Islet of Langerhans (tissue), 1 donor: ENCODE measurements around the gene MYCBPAP.

Source experiments
- FAIRE-seq: peaks from one replicate; lab custom pipeline; 2011; peaks lifted over from hg19 to GRCh38; lab: Jason Lieb, UNC

Gene MYCBPAP

DNA sequence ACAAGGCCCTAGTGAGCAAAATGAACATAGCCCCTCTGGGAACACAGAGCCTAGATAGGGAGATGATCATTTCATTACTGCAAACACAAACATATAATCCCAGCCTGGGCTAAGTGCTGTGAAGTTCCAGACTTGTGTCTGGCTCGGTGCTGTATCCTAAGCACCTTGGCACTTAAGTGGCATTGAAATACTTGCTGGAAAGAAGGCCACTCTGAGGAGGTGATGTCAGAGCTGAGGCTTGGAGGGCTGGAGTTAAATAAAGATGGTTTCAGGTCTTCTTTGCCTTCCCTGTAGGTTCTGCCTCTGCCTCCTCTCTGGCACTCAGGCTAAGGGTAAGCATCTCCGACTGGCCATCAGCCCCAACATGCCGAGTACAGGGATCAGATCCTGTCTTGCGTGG, 49.9 kb downstream of the MYCBPAP start:
- no peak for FAIRE-seq

DNA sequence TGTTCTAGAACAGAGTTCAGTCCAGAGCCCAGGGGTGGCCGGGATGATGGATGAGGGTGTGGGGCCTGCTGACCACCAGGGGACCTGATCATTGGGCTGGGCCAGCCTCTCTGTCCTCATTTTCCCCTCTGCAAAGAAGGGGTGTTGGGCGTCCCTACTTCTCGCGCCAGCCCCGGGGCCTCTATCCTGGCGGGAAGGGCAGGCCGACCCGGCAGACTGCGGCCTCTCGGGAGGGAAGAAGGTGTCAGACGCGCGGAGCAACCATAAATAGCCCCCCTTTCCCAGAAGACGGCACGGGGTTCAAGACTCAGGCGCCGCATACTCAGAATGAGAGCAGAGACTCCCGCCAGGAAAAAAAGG, 50.3 kb downstream of the MYCBPAP start:
- no peak for FAIRE-seq

DNA sequence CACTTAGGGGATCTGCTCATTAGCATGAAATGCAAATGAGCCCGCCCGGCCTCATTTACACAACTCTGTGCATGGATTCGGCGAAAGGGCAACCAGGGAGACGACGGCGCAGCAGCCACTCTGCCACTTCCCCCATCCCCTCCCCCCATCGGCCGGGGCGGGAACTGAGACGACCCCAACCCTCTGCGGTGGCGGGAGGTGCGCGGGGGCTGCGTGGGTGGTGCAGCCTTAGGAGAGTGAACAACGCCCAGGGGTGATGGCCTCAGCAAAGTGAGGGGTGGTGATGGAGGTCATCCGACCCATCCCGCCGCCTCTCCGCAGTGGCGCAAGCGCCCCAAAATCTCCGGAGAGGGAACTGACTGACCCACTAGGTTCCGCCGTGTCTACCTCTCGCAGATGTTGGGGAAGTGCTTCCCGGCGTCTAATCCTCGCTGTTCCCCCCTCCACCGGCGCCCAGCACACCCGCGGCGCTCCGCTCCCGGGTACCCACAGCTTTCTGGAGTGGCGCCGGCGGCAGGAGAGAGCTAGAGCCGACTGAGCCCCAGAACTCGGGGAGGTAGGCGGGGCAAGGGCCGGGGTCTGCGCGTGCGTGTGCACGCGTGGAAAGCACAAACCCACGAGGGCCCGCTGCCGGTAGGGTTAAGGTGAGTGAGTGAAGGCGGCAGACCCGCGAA, 50.8 kb downstream of the MYCBPAP start:
- FAIRE-seq = no peak

DNA sequence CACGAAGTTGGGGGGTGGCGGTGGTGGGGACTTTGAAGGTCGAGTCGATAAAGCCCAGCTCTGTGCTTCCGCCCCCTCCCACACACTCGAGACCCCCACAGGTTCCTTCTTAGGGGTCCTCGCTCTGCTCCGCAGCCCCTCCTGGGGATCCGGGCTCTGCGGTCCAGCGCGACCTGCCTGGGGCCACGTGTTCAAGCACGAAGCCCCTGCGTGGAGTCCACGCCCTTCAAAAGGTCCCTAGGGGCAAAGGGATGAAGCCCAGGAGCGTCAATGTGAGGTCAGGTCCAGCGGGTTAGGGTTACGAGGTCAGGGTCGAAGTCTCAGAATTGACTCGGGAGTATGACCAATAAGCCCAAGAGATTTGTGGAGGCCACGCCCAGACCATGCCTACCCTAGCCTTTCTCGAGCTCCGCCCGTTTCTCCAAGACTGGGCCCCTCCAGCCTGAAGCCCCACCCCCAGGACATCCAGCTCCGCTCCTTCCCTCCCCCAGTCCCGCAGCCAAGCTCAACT, 51.5 kb downstream of the MYCBPAP start:
- FAIRE-seq = no peak

DNA sequence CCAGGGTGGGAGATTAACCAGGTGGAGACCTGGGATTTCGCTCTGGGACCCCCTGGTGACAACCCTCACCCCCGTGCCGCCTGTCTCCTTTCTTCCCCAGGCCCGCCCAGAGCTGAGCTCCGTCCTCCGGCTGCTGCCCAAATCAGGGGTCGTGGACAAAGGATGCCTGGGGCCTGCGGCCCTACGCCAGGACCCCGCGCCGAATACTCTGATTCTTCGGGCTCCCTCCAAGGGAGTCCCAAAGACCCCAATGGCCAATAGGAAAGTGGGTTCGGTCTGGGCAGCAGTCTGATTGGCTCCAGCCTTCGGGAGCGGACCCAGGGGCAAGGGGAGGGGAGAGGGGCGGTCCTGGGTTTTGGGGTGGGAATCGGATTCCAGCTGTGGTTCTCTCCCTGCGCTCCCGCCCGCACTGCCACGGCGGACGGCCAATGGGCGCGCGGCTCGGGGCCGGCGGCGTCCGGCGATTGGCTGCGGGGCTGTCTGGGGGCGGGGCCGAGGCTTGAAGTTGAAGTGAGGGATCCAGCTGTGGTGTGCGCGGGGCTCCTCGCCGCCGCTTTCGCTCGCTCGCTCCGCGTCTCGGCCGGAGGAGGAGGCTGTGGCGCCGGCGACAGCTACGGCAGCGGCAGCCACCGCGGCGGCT, 52.1 kb downstream of the MYCBPAP start, which contains the start of gene CACNA1G:
Gene CACNA1G (plus strand): TSS at position 531 of the 640 bp plus-strand sequence. CDS start 745 bp downstream, outside the sequence.
- no peak for FAIRE-seq

DNA sequence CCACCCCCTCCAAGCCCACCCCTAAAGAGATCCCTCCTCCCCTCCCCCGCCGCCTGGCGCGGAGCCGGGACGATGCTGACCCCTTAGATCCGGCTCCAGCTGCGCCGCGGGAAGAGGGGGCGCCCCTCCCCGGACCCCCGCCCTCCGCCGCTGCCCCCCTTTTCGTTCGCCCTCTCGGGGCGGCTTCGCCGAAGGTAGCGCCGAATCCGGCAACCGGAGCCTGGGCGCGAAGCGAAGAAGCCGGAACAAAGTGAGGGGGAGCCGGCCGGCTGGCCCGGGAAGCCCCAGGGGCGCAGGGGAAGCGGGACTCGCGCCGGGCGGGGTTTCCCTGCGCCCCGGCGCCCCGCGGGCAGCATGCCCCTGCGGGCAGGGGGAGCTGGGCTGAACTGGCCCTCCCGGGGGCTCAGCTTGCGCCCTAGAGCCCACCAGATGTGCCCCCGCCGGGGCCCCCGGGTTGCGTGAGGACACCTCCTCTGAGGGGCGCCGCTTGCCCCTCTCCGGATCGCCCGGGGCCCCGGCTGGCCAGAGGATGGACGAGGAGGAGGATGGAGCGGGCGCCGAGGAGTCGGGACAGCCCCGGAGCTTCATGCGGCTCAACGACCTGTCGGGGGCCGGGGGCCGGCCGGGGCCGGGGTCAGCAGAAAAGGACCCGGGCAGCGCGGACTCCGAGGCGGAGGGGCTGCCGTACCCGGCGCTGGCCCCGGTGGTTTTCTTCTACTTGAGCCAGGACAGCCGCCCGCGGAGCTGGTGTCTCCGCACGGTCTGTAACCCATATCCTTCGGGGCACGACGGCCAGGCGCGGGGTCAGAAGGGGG, 52.9 kb downstream of the MYCBPAP start:
- no peak for FAIRE-seq

DNA sequence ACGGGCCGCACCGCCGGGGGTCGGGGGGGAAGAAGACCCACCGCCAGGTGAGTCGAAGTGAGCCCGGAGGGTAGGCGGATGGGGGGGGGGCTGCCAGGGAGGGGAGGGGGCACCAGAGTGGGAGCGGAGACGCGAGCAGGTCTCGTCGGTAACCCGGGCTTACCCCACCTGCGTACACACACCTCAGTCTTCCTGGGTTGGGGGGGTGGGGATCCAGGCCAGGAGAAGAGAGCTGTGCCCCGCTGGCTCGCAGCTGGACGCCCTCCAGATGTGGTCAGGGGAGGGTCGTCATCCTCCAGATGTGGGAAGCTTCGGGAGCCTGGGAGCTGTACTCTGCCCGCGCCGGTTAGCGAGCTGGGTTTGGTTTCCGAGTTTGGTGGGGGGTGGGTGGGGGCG, 53.5 kb downstream of the MYCBPAP start:
- FAIRE-seq = no peak

DNA sequence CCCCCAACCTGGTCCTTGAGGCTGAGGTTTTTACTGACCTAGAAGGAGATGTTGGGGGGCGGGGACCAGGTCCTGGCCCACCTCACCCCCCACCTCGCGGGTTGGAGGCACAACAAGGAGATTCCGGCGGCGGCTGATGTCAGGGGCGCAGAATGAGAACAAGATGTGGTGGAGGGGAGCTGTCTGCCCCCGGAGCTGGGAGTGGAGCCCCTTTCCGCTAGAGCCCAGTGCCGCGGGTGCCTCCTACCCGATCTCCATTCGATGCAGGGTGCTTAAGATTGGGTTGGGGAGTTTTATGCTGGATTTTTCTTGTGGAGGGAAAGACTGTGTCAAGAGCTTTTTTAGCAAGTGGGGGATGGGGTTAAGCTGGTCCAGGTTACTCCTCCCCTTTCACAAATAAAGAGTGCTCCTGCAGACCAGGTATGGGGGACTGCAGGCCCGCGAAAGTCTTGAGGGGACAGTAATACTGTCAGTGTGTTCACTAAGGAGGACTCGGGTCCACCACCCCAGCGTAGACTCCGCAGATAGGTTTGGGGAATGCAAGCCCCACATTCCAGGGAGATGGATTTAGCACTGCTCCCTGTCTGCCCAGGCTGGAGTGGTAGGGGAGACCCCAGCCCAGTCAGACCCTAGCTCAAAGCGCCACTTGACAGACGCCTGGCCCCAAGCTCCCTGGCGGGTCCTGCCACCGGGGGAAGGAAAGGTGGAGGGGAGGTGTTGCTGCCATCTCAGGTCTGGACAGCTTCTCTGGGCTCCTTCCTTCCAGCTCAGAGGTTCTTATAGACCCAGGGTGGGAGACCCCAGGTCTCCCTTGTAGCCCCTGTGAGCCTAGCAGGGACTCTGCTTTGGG, 54.2 kb downstream of the MYCBPAP start:
- no peak for FAIRE-seq

DNA sequence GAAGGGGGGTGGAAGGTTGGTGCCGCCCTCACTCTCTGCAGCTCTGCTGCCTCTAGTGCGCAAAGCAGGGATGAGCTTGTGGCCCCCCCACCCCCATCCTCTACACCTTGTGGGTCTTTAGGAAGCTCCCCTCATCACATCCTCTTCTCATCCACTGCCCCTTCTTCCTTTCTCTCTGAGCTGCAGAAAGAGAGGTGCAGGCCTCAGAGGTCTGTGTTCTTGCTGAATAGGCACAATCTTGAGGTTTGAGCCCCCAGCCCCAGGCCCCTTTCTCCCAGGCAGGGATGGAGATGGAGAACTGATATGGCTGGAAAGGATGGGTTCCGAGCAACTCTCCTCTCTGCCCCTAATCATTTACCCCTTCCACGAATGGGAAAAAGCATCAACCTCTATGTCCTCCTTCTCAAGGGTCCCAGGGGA, 54.9 kb downstream of the MYCBPAP start:
- FAIRE-seq = no peak

DNA sequence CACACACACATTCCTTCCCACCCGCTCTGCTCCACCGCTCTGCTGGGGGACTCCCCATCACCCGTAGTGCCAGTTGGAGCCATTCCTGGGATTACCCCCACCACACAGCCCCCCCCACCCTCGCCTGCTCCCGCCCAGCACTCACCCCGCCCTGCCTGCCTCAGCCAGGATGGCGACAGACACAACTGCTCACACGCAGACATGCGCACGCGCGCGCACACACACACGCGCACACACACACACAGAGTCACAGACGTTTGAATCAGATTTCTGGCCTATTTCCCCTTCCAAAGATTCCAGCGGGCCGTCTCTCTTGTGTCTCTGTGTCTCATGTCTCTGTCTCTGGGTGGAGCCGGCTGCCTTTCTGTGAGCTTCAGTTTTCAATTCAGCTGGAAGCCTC, 56.7 kb downstream of the MYCBPAP start:
- no peak for FAIRE-seq

DNA sequence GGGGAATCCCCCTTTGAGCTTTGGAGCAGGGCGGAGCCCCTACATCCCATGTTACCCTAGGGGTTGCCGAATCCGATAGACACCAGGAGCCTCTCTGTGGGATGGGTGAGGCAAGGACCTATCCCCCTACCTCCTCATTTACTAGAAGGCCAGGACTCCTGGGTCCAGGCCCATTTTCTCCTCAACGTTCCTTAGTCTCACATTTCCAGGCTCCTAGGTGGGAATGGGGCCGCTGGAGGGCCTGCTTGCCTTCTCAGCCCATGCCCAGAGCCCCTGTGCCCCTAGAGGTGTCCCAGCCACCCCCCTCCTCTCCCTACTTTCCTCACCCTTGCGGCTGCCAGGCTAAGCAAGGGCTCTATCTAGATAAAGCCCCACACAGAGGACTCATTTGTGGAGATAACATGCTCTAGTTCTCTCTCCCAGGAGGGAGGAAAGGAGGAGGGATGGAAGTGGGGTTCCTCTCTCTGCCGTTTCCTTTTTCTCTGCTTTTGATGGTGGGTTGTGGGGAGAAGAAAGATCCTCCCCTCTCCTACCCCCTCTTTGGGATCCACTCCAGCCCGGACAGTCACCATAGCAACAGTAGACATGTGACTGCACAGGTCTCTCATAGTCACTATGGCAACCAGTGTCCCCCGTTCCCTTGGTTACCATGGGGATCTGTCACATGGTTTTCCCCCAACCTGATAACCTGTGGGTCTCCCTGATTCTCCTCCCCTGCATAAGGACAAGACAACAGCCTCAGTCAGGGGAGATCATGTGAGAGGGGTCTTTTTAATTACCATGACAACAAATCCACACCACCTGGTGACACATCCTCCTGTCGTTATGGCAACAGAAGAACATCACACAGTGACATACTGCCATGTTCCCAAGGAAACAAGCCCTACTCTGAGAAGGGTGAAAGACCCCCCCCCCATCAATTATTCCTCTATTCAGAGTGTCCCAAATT, 57.4 kb downstream of the MYCBPAP start:
- no peak for FAIRE-seq

DNA sequence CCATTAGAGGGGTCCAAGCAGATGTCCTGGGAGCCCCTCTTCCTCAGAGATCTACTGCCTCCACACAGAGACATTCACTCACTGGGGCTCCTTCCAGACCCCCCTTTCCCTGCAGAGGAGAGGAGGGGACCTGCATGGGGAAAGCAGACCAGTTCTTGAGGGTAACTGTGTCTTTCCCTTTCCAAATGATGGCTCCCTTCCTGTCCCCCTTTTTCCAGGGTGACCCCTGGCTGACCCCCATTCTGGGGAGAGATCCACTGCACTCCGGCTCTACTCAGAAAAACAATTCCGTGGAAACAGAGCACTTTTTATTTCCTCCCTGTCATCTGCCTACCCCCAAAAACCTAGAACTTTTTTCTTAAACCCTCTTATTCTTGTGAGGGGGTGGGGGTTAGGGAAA, 58.6 kb downstream of the MYCBPAP start:
- FAIRE-seq = no peak

DNA sequence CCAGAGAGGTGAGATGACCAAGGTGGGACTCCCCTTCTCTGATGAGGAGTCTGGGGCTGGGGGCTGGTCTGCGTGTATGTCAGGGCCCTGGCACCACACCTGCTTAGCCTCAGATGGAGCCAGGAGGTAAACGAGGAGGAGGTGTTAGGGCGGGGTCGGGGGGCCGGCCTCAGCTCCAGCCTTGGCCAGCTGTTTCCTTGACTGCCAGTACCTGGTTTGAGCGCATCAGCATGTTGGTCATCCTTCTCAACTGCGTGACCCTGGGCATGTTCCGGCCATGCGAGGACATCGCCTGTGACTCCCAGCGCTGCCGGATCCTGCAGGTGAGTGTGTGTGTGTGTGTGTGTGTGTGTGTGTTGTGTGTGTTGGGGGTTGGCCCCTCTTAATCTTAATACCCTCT, 60.4 kb downstream of the MYCBPAP start:
- no peak for FAIRE-seq

DNA sequence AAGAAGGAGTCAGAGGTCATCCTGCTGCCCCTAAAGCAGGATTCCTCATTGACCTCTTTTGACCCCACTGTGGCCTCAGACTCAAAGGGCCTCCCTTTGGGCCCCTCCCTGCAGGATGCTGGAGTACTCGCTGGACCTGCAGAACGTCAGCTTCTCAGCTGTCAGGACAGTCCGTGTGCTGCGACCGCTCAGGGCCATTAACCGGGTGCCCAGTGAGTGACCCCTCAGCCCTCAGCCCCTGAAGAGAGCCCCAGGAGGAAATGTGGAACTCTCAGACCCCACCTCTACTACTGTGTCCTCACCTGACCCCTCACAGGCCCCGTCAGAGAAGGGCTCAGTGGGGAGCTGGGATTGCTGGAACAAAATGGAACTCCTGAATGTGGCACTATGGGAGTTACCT, 61.4 kb downstream of the MYCBPAP start:
- no peak for FAIRE-seq

DNA sequence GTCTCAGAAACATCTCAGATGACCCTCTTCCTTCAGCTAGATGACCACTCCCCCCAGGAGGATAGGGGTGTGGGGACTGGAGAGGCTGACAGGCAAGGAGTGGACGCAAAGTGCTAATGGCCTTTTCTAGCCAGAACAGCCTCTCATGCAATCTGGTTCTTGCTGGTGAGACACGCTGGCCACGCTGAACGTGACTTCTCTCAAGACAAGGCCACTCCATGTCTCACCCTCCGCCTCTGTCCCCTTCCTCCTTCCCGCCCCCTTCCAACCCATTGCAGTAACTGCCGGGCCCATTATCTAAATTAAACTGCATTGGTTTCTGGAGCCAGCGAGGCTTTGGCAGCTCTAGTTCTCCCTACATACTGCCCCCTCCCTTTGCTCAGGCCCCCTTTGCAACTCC, 61.8 kb downstream of the MYCBPAP start:
- no peak for FAIRE-seq

DNA sequence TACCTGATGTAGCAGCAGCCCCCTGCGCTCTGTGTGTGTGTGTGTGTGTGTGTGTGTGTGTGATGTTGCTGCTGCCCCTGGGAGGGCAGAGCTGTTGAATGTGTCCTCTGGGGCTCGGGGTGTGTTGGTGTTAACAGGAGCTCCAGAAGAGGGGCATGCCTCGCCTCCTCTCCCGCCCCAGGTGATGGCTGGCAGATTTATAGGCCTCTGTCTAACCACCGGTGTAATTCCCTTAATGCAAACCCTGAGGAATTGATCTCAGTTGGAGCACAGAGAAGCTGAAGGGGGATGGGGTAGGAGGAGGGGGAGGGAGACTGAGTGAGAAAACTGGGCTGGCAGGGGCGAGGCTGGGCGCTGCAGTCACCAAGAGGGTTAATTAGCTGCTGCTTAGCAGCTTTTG, 62.3 kb downstream of the MYCBPAP start:
- FAIRE-seq = no peak

DNA sequence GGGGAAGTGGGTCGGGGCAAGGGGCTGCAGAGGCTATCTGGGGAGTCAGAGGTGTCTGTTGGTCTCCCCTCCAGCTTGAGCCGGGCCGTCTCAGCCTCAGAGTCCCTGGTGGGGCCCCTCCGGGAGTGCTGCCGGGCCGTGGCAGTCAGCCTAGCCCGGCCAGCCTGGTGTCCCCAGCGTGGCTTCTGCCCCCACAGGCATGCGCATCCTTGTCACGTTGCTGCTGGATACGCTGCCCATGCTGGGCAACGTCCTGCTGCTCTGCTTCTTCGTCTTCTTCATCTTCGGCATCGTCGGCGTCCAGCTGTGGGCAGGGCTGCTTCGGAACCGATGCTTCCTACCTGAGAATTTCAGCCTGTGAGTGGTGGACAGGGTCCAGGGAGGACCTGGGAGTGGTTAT, 63.4 kb downstream of the MYCBPAP start:
- no peak for FAIRE-seq

DNA sequence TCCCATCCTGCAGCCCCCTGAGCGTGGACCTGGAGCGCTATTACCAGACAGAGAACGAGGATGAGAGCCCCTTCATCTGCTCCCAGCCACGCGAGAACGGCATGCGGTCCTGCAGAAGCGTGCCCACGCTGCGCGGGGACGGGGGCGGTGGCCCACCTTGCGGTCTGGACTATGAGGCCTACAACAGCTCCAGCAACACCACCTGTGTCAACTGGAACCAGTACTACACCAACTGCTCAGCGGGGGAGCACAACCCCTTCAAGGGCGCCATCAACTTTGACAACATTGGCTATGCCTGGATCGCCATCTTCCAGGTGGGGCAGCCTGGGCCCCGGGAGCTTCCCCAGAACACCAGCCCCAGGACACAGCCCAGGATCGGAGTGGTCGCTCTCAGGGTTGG, 64.3 kb downstream of the MYCBPAP start:
- no peak for FAIRE-seq

DNA sequence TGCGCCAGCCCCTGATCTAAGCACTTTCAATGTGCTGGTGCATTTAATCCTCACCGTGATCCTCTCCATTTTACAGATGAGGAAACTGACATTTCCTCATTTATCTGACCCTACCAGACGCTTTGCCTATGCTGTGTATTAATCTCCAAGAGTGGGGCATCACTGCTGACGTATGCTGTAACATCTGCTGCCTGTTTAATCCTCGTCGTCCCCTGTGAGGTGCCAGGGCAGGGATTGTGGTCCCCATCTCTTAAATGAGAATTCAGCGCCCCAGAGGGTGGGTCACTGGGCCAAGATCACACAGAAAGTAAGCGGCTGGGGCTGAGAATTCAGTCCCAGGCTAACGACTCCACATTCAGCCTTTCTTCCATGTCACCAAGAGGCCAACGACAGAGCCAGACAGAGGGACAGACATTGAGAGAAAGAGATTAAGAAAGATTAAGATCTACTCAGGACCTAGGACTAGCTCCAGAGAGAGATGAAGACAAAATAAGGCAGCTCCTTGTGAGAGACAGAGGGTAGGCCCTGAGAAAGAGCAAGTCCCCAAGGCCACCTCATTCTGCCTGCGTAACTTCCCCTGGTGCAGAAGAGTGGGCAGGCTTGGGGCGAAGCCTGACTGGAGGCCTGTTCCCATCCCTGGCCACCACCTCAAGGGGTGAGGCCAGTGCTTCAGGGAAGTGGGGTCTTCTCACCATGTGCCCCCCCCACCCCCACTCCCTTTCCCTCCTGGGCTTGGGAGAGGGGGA, 65.8 kb downstream of the MYCBPAP start:
- FAIRE-seq = no peak

DNA sequence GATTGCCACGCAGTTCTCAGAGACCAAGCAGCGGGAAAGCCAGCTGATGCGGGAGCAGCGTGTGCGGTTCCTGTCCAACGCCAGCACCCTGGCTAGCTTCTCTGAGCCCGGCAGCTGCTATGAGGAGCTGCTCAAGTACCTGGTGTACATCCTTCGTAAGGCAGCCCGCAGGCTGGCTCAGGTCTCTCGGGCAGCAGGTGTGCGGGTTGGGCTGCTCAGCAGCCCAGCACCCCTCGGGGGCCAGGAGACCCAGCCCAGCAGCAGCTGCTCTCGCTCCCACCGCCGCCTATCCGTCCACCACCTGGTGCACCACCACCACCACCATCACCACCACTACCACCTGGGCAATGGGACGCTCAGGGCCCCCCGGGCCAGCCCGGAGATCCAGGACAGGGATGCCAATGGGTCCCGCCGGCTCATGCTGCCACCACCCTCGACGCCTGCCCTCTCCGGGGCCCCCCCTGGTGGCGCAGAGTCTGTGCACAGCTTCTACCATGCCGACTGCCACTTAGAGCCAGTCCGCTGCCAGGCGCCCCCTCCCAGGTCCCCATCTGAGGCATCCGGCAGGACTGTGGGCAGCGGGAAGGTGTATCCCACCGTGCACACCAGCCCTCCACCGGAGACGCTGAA, 67.5 kb downstream of the MYCBPAP start:
- FAIRE-seq = no peak
